ENCODE measurements around the gene CCDC7.

CCDC7 gene

GRCh38 chr10:32415361-32415760 is 30.6 kb upstream of the CCDC7 start:
- no peak for DNase-seq (ENCODE audit: low spot score)
- Histone ChIP-seq H2BK15ac (ENCODE audit: low read length) (no peak overlapping the region), H3K4me3 (ENCODE audit: low read length in 2 of 2) (no peak overlapping the region), H2BK12ac (ENCODE audit: low read length) (no peak overlapping the region), H3K4ac (ENCODE audit: low read length) (no peak overlapping the region), H3K79me1 (ENCODE audit: low read depth, low read length) (no peaks in the 10 kb centered on the region), H3K9ac (ENCODE audit: low read depth, low read length, poor library complexity) (no peak overlapping the region), H2BK120ac (ENCODE audit: low read depth, low read length) (no peak overlapping the region), H3K23ac (ENCODE audit: low read depth, low read length, poor library complexity) (no peak overlapping the region), H2AFZ (ENCODE audit: low read length) (no peak overlapping the region), H3K27me3 (ENCODE audit: control insufficient read depth in 3 of 3, insufficient read depth in 3 of 3, low read depth in 1 of 3, low read length in 3 of 3) (peaks cover 0 to 7% (median 0%) of the 10 kb centered on the region in 3 experiments), H2AK5ac (ENCODE audit: low read depth, low read length) (no peak overlapping the region), H3K4me2 (ENCODE audit: insufficient read depth, low read length, poor library complexity, severe bottlenecking) (no peak overlapping the region), H3K18ac (ENCODE audit: low read length) (no peak overlapping the region), H4K8ac (ENCODE audit: low read depth, low read length) (no peak overlapping the region), H3K14ac (ENCODE audit: low read length) (no peak overlapping the region), H2BK5ac (ENCODE audit: low read length) (no peak overlapping the region), H3K4me1 (ENCODE audit: control insufficient read depth in 2 of 2, insufficient read depth in 1 of 2, low read depth in 1 of 2, low read length in 2 of 2) (no peaks in the 10 kb centered on the region), H3K36me3 (replicated peaks in 1 of 2; ENCODE audit: control insufficient read depth in 2 of 2, insufficient read depth in 2 of 2, low read length in 2 of 2) (no peaks in the 10 kb centered on the region), H3K27ac (replicated peaks; ENCODE audit: low read length) (no peak overlapping the region), H3K9me3 (replicated peaks in 1 of 2; ENCODE audit: control insufficient read depth in 2 of 2, insufficient read depth in 1 of 2, low read depth in 1 of 2, low read length in 2 of 2) (no peaks in the 10 kb centered on the region), H4K91ac (ENCODE audit: low read depth, low read length, poor library complexity) (no peak overlapping the region)
- no CpG with 5 or more reads among the region's 2 CpGs for WGBS, 2 donors (ENCODE audit: extremely low coverage in 2 of 2, insufficient read length in 2 of 2, insufficient replicate concordance in 1 of 2)

- H3K14ac ChIP-seq (ENCODE audit: low read length) = no peak overlapping the region
- no peak for DNase-seq (ENCODE audit: low spot score)
- no peaks in the 10 kb centered on the region for H3K27me3 ChIP-seq (ENCODE audit: control insufficient read depth in 3 of 3, insufficient read depth in 3 of 3, low read depth in 1 of 3, low read length in 3 of 3)
- H3K4ac ChIP-seq (ENCODE audit: low read length) = no peak overlapping the region
- no peaks in the 10 kb centered on the region for H3K36me3 ChIP-seq (replicated peaks in 1 of 2; ENCODE audit: control insufficient read depth in 2 of 2, insufficient read depth in 2 of 2, low read length in 2 of 2)
- no peak overlapping the region for H2AFZ ChIP-seq (ENCODE audit: low read length)
- no peak overlapping the region for H2BK5ac ChIP-seq (ENCODE audit: low read length)
- H3K4me3 ChIP-seq (ENCODE audit: low read length in 2 of 2) = no peak overlapping the region
- WGBS, 2 donors (ENCODE audit: extremely low coverage in 2 of 2, insufficient read length in 2 of 2, insufficient replicate concordance in 1 of 2) = no CpG with 5 or more reads among the region's 2 CpGs
- no peak overlapping the region for H2AK5ac ChIP-seq (ENCODE audit: low read depth, low read length)
- H3K23ac ChIP-seq (ENCODE audit: low read depth, low read length, poor library complexity) = no peak overlapping the region
- H3K79me1 ChIP-seq (ENCODE audit: low read depth, low read length) = no peaks in the 10 kb centered on the region
- no peak overlapping the region for H2BK120ac ChIP-seq (ENCODE audit: low read depth, low read length)
- H3K9ac ChIP-seq (ENCODE audit: low read depth, low read length, poor library complexity) = no peak overlapping the region
- no peak overlapping the region for H4K91ac ChIP-seq (ENCODE audit: low read depth, low read length, poor library complexity)
- no peak overlapping the region for H3K27ac ChIP-seq (replicated peaks; ENCODE audit: low read length)
- no peak overlapping the region for H3K18ac ChIP-seq (ENCODE audit: low read length)
- H3K4me1 ChIP-seq (ENCODE audit: control insufficient read depth in 2 of 2, insufficient read depth in 1 of 2, low read depth in 1 of 2, low read length in 2 of 2) = no peaks in the 10 kb centered on the region
- no peak overlapping the region for H3K4me2 ChIP-seq (ENCODE audit: insufficient read depth, low read length, poor library complexity, severe bottlenecking)
- peaks cover 0 to 2% of the 10 kb centered on the region in 2 donors for H3K9me3 ChIP-seq (replicated peaks in 1 of 2; ENCODE audit: control insufficient read depth in 2 of 2, insufficient read depth in 1 of 2, low read depth in 1 of 2, low read length in 2 of 2)
- H2BK15ac ChIP-seq (ENCODE audit: low read length) = no peak overlapping the region
- H4K8ac ChIP-seq (ENCODE audit: low read depth, low read length) = no peak overlapping the region
- H2BK12ac ChIP-seq (ENCODE audit: low read length) = no peak overlapping the region
Observed at GRCh38 chr10:32417911-32418547, 27.9 kb upstream of the CCDC7 start.

- Histone ChIP-seq H3K4me1 (ENCODE audit: control insufficient read depth in 2 of 2, insufficient read depth in 1 of 2, low read depth in 1 of 2, low read length in 2 of 2) (no peaks in the 10 kb centered on the region), H3K4ac (ENCODE audit: low read length) (no peak overlapping the region), H2AK5ac (ENCODE audit: low read depth, low read length) (no peak overlapping the region), H2BK120ac (ENCODE audit: low read depth, low read length) (no peak overlapping the region), H3K9ac (ENCODE audit: low read depth, low read length, poor library complexity) (no peak overlapping the region), H3K79me1 (ENCODE audit: low read depth, low read length) (no peaks in the 10 kb centered on the region), H3K23ac (ENCODE audit: low read depth, low read length, poor library complexity) (no peak overlapping the region), H3K36me3 (replicated peaks in 1 of 2; ENCODE audit: control insufficient read depth in 2 of 2, insufficient read depth in 2 of 2, low read length in 2 of 2) (no peaks in the 10 kb centered on the region), H2AFZ (ENCODE audit: low read length) (no peak overlapping the region), H3K18ac (ENCODE audit: low read length) (no peak overlapping the region), H4K91ac (ENCODE audit: low read depth, low read length, poor library complexity) (no peak overlapping the region), H4K8ac (ENCODE audit: low read depth, low read length) (no peak overlapping the region), H2BK12ac (ENCODE audit: low read length) (no peak overlapping the region), H3K4me2 (ENCODE audit: insufficient read depth, low read length, poor library complexity, severe bottlenecking) (no peak overlapping the region), H3K9me3 (replicated peaks in 1 of 2; ENCODE audit: control insufficient read depth in 2 of 2, insufficient read depth in 1 of 2, low read depth in 1 of 2, low read length in 2 of 2) (peaks cover 0 to 2% of the 10 kb centered on the region in 2 donors), H2BK5ac (ENCODE audit: low read length) (no peak overlapping the region), H3K4me3 (ENCODE audit: low read length in 2 of 2) (no peak overlapping the region), H3K27me3 (ENCODE audit: control insufficient read depth in 3 of 3, insufficient read depth in 3 of 3, low read depth in 1 of 3, low read length in 3 of 3) (no peaks in the 10 kb centered on the region), H3K27ac (replicated peaks; ENCODE audit: low read length) (no peak overlapping the region), H2BK15ac (ENCODE audit: low read length) (no peak overlapping the region), H3K14ac (ENCODE audit: low read length) (no peak overlapping the region)
- no peak for DNase-seq (ENCODE audit: low spot score)
- no CpG with 5 or more reads among the region's 3 CpGs for WGBS, 2 donors (ENCODE audit: extremely low coverage in 2 of 2, insufficient read length in 2 of 2, insufficient replicate concordance in 1 of 2)
Observed at GRCh38 chr10:32418572-32418971, 27.4 kb upstream of the CCDC7 start.

GRCh38 chr10:32419615-32420014 is 26.3 kb upstream of the CCDC7 start:
- H3K4ac ChIP-seq (ENCODE audit: low read length) = no peak overlapping the region
- no peak overlapping the region for H3K23ac ChIP-seq (ENCODE audit: low read depth, low read length, poor library complexity)
- no CpG with 5 or more reads among the region's 1 CpG for WGBS, 2 donors (ENCODE audit: extremely low coverage in 2 of 2, insufficient read length in 2 of 2, insufficient replicate concordance in 1 of 2)
- no peak overlapping the region for H3K4me3 ChIP-seq (ENCODE audit: low read length in 2 of 2)
- H3K4me1 ChIP-seq (ENCODE audit: control insufficient read depth in 2 of 2, insufficient read depth in 1 of 2, low read depth in 1 of 2, low read length in 2 of 2) = no peaks in the 10 kb centered on the region
- no peak overlapping the region for H2AFZ ChIP-seq (ENCODE audit: low read length)
- no peaks in the 10 kb centered on the region for H3K79me1 ChIP-seq (ENCODE audit: low read depth, low read length)
- H2BK5ac ChIP-seq (ENCODE audit: low read length) = no peak overlapping the region
- H3K36me3 ChIP-seq (replicated peaks in 1 of 2; ENCODE audit: control insufficient read depth in 2 of 2, insufficient read depth in 2 of 2, low read length in 2 of 2) = no peaks in the 10 kb centered on the region
- H3K14ac ChIP-seq (ENCODE audit: low read length) = no peak overlapping the region
- H4K91ac ChIP-seq (ENCODE audit: low read depth, low read length, poor library complexity) = no peak overlapping the region
- no peak overlapping the region for H3K9ac ChIP-seq (ENCODE audit: low read depth, low read length, poor library complexity)
- no peak overlapping the region for H2BK15ac ChIP-seq (ENCODE audit: low read length)
- H3K4me2 ChIP-seq (ENCODE audit: insufficient read depth, low read length, poor library complexity, severe bottlenecking) = no peak overlapping the region
- H3K27me3 ChIP-seq (ENCODE audit: control insufficient read depth in 3 of 3, insufficient read depth in 3 of 3, low read depth in 1 of 3, low read length in 3 of 3) = no peaks in the 10 kb centered on the region
- no peak overlapping the region for H3K18ac ChIP-seq (ENCODE audit: low read length)
- H3K27ac ChIP-seq (replicated peaks; ENCODE audit: low read length) = no peak overlapping the region
- H2BK12ac ChIP-seq (ENCODE audit: low read length) = no peak overlapping the region
- no peak overlapping the region for H2AK5ac ChIP-seq (ENCODE audit: low read depth, low read length)
- DNase-seq (ENCODE audit: low spot score) = no peak
- H2BK120ac ChIP-seq (ENCODE audit: low read depth, low read length) = no peak overlapping the region
- H4K8ac ChIP-seq (ENCODE audit: low read depth, low read length) = no peak overlapping the region
- H3K9me3 ChIP-seq (replicated peaks in 1 of 2; ENCODE audit: control insufficient read depth in 2 of 2, insufficient read depth in 1 of 2, low read depth in 1 of 2, low read length in 2 of 2) = peaks cover 0 to 2% of the 10 kb centered on the region in 2 donors
